ENCODE data around the gene SPACA4. TPM values are rescaled to one million over a fixed set of nuclear protein-coding genes. Genes with fewer than 3 reads are reported as not detected.

SPACA4 gene
- total RNA-seq = not detected in 2 replicates

GRCh38 chr19:48606463-48607358, at the start of gene SPACA4:
SPACA4 (plus strand) TSS chr19:48606742; CDS start chr19:48606979, 237 bp downstream.

GRCh38 chr19:48614436-48615230, 8.1 kb downstream of the SPACA4 start, which contains the start of gene FAM83E:
FAM83E (minus strand) TSS chr19:48615076; CDS start chr19:48613372, 1,704 bp downstream.

GRCh38 chr19:48618916-48619691, 12.6 kb downstream of the SPACA4 start, which contains the start of the genes RPL18 and SPHK2:
RPL18 (minus strand) TSS chr19:48619178; CDS start chr19:48619143, 35 bp downstream.
SPHK2 (plus strand) TSS chr19:48619506; CDS start chr19:48620515, 1,009 bp downstream.

GRCh38 chr19:48636859-48637448, 30.4 kb downstream of the SPACA4 start, which contains the start of gene DBP:
DBP (minus strand) TSS chr19:48637379; CDS start chr19:48636994, 385 bp downstream.

GRCh38 chr19:48646001-48646721, 39.6 kb downstream of the SPACA4 start, which contains the start of gene CA11:
CA11 (minus strand) TSS chr19:48646187; CDS start chr19:48645632, 555 bp downstream.

Other genes starting within 250 kb of the SPACA4 start
- gene TMEM143, start 242.8 kb upstream of the SPACA4 start, total RNA-seq = 2.1 and 5.6 TPM in 2 replicates
- gene SYNGR4, start 242.4 kb upstream of the SPACA4 start, total RNA-seq = not detected in 2 replicates
- 76.6 and 96.8 TPM in 2 replicates for gene KDELR1, start 215.2 kb upstream of the SPACA4 start, total RNA-seq
- 1.5 and 2.5 TPM in 2 replicates for gene GRIN2D, start 213.1 kb upstream of the SPACA4 start, total RNA-seq
- gene GRWD1, start 160.8 kb upstream of the SPACA4 start, total RNA-seq = 26.1 and 50.7 TPM in 2 replicates
- 0.59 and 1.5 TPM in 2 replicates for gene KCNJ14, start 151.2 kb upstream of the SPACA4 start, total RNA-seq
- 33.5 and 37.4 TPM in 2 replicates for gene CYTH2, start 137.4 kb upstream of the SPACA4 start, total RNA-seq
- 1.7 and 2.1 TPM in 2 replicates for gene LMTK3, start 94.9 kb upstream of the SPACA4 start, total RNA-seq
- not detected in 2 replicates for gene SULT2B1, start 54.6 kb upstream of the SPACA4 start, total RNA-seq
- 0.30 and 0.88 TPM in 2 replicates for gene FAM83E, start 8.3 kb downstream of the SPACA4 start, total RNA-seq
- gene RPL18, start 12.4 kb downstream of the SPACA4 start, total RNA-seq = 1,037 and 1,647 TPM in 2 replicates
- 8.2 and 8.6 TPM in 2 replicates for gene SPHK2, start 12.8 kb downstream of the SPACA4 start, total RNA-seq
- 1.2 and 3.3 TPM in 2 replicates for gene DBP, start 30.6 kb downstream of the SPACA4 start, total RNA-seq
- 0.18 and 0.30 TPM in 2 replicates for gene CA11, start 39.4 kb downstream of the SPACA4 start, total RNA-seq
- gene NTN5, start 66.3 kb downstream of the SPACA4 start, total RNA-seq = 0.14 TPM in 1 of 2 replicates, not detected in the other
- gene FUT2, start 89.2 kb downstream of the SPACA4 start, total RNA-seq = not detected in 2 replicates
- gene MAMSTR, start 113.0 kb downstream of the SPACA4 start, total RNA-seq = 0.55 and 0.59 TPM in 2 replicates
- 0.74 and 0.89 TPM in 2 replicates for gene RASIP1, start 133.9 kb downstream of the SPACA4 start, total RNA-seq
- gene IZUMO1, start 140.2 kb downstream of the SPACA4 start, total RNA-seq = under 0.01 TPM in 1 of 2 replicates, not detected in the other
- gene FUT1, start 145.9 kb downstream of the SPACA4 start, total RNA-seq = 0.28 and 0.30 TPM in 2 replicates
- not detected in 2 replicates for gene FGF21, start 148.8 kb downstream of the SPACA4 start, total RNA-seq
- gene BCAT2, start 204.3 kb downstream of the SPACA4 start, total RNA-seq = 17.8 and 34.5 TPM in 2 replicates
- 5.5 and 19.0 TPM in 2 replicates for gene HSD17B14, start 229.7 kb downstream of the SPACA4 start, total RNA-seq

Data from smooth muscle cell of the umbilical artery (primary cell).